PC-3 (cell line): ENCODE results near the gene LIME1. TPM values are rescaled to one million over a fixed set of nuclear protein-coding genes. Genes with fewer than 3 reads are reported as not detected.
A peak's percentile ranks its signal among the peaks of the same experiment; 100 is the strongest.

Experiments used
- ATAC-seq: fragments of 200-7000 bp; cut with Tn5 transposase; 2 replicates; pipeline ENCODE4 v1.9.1; 2020; ENCODE audit warnings: mild to moderate bottlenecking, moderate library complexity
- BruUV-seq: library from RNA; stranded (reverse); fragments of 400-500 nt; replicated peaks from 2 replicates; lab custom pipeline; 2021; lab: Mats Ljungman, UMichigan
- CTCF ChIA-PET: fragments of 300-600 bp; sonication (Branson Sonifier 250); formaldehyde crosslinking; loops from one replicate; lab custom pipeline; 2022; ENCODE audit warnings: antibody characterized with exemption; lab: Charles Lee
- POLR2A ChIA-PET: fragments of 300-600 bp; sonication (Branson Sonifier 250); formaldehyde crosslinking; loops from one replicate; lab custom pipeline; 2022; ENCODE audit warnings: antibody characterized with exemption; ENCODE audit not compliant: unreplicated experiment; lab: Charles Lee
- DNase-seq: peaks from one replicate; pipeline ENCODE4 v3.0.0-alpha.2; 2015
- H2AFZ ChIP-seq: fragments of 300-600 bp; sonication (generic); 2 replicates; pipeline ENCODE4 v1.6.0; 2016; ENCODE audit warnings: antibody characterized with exemption, low read length
- H3F3A ChIP-seq: fragments of 300-600 bp; sonication (generic); one replicate; pipeline ENCODE4 v1.6.0; 2017; ENCODE audit warnings: antibody characterized with exemption, low read length, control low read depth, mild to moderate bottlenecking; ENCODE audit not compliant: unreplicated experiment
- H3K27ac ChIP-seq: fragments of 300-600 bp; sonication (generic); 2 replicates; pipeline ENCODE4 v1.5.1; 2016; ENCODE audit warnings: mild to moderate bottlenecking, low read length
- H3K27me3 ChIP-seq: fragments of 300-600 bp; sonication (generic); 2 replicates; pipeline ENCODE4 v1.6.1; 2016; ENCODE audit warnings: low read length, mixed read lengths
- H3K36me3 ChIP-seq: fragments of 300-600 bp; sonication (generic); 2 replicates; pipeline ENCODE4 v1.6.1; 2016; ENCODE audit warnings: low read depth, mixed run types, low read length, mixed read lengths
- H3K4me1 ChIP-seq: fragments of 300-600 bp; sonication (generic); 2 replicates; pipeline ENCODE4 v1.5.1; 2016; ENCODE audit warnings: low read length; ENCODE audit not compliant: insufficient read depth
- H3K4me2 ChIP-seq: fragments of 300-600 bp; sonication (generic); 2 replicates; pipeline ENCODE4 v1.6.0; 2016; ENCODE audit warnings: low read length
- H3K4me3 ChIP-seq: fragments of 300-600 bp; sonication (generic); 2 replicates; pipeline ENCODE4 v1.5.1; 2016; ENCODE audit warnings: mild to moderate bottlenecking, low read length, mixed read lengths
- H3K79me2 ChIP-seq: fragments of 300-600 bp; sonication (generic); 2 replicates; pipeline ENCODE4 v1.6.1; 2017; ENCODE audit warnings: low read length, mixed read lengths
- H3K9ac ChIP-seq: fragments of 300-600 bp; sonication (generic); 2 replicates; pipeline ENCODE4 v1.6.0; 2016; ENCODE audit warnings: mild to moderate bottlenecking, low read length
- H3K9me2 ChIP-seq: fragments of 300-600 bp; sonication (generic); replicated peaks from 2 replicates; pipeline ENCODE4 v1.6.1; 2016; ENCODE audit warnings: mixed run types, low read length, mixed read lengths
- H3K9me3 ChIP-seq: fragments of 300-600 bp; sonication (generic); 2 replicates; pipeline ENCODE4 v1.6.1; 2016; ENCODE audit warnings: low read length, mixed read lengths
- H4K20me1 ChIP-seq: fragments of 300-600 bp; sonication (generic); 2 replicates; pipeline ENCODE4 v1.6.1; 2016; ENCODE audit warnings: low read length, mixed read lengths
- CTCF ChIP-seq: fragments of 300-600 bp; sonication (generic); conservative IDR thresholded peaks from 2 replicates; pipeline ENCODE4 v1.5.1; 2017; ENCODE audit warnings: antibody characterized with exemption, low read depth, mild to moderate bottlenecking, low read length
- EZH2 ChIP-seq: fragments of 300-600 bp; sonication (generic); IDR thresholded peaks from one replicate; pipeline ENCODE4 v1.6.1; 2017; ENCODE audit warnings: antibody characterized with exemption, mild to moderate bottlenecking, low read length; ENCODE audit not compliant: unreplicated experiment
- EZH2phosphoT487 ChIP-seq: fragments of 300-600 bp; sonication (generic); IDR thresholded peaks from 2 replicates; pipeline ENCODE4 v1.6.1; 2018; ENCODE audit warnings: mild to moderate bottlenecking, antibody characterized with exemption, low read length, borderline replicate concordance
- intact Hi-C: fragments of 100-400 bp; cut with micrococcal nuclease; formaldehyde crosslinking; loops from 2 replicates; pipeline ENCODE4 v1.9.0; 2023
- total RNA-seq: library from RNA; depleted of rRNA; stranded (reverse); fragments of >200 nt; gene quantifications from 2 replicates; pipeline ENCODE4 v1.2.3, GENCODE V29; 2014

Gene LIME1
- total RNA-seq, 1 experiment from 2014 or later: 17.3 TPM

DNA sequence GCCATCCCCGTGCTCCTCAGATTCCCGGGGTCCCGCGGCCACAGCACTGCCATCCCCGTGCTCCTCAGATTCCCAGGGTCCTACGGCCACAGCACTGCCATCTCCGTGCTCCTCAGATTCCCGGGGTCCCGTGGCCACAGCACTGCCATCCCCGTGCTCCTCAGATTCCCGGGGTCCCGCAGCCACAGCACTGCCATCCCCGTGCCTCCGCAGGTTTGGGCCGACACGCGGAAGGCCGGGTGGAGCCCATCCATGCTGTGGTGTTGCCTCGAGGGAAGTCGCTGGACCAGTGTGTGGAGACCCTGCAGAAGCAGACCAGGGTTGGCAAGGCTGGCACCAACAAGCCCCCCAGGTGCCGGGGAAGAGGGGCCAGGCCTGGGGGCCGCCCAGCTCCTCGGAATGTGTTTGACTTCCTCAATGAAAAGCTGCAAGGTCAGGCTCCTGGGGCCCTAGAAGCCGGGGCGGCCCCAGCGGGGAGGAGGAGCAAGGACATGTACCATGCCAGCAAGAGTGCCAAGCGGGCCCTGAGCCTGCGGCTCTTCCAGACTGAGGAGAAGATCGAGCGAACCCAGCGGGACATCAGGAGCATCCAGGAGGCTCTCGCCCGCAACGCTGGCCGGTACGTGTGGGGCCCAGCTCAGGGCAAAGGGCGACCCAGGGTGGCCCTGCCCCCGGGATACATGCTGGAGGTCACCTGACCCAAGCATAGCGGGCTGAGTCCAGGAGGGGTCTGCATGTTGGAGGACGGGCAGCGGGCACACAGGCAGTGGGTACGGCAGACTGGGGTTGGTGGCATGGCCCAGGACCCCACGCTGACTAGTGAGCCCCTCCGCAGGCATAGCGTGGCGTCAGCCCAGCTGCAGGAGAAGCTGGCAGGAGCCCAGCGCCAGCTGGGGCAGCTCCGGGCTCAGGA is 1.3 kb upstream of the LIME1 start:
- H3K27ac ChIP-seq: no peak overlapping the region
- H4K20me1 ChIP-seq: no peaks in the 10 kb centered on the region
- no peak overlapping the region for H2AFZ ChIP-seq
- intact Hi-C loops: no loop called here
- no peak overlapping the region for H3K4me2 ChIP-seq
- peaks cover 7% of the 10 kb centered on the region; the same call in 1 of the 2 replicates for H3K79me2 ChIP-seq
- CTCF ChIA-PET: interaction anchor here (0.7 kb wide), 1 partner anchor 31 kb away, joined by 3 read pairs; no protein-coding TSS in a partner anchor
- DNase-seq (no peak), ATAC-seq (no peak)
- no peak overlapping the region for H3K4me3 ChIP-seq
- POLR2A ChIA-PET: no interaction called here
- no peaks in the 10 kb centered on the region for H3K4me1 ChIP-seq
- TF ChIP-seq EZH2 (no peak), EZH2phosphoT487 (no peak), CTCF (no peak)
- H3K27me3 ChIP-seq: no peaks in the 10 kb centered on the region
- H3K9me3 ChIP-seq: no peaks in the 10 kb centered on the region
- H3K36me3 ChIP-seq: no peaks in the 10 kb centered on the region; the same call in 1 of the 2 replicates
- H3F3A ChIP-seq: no peaks in the 10 kb centered on the region
- no peaks in the 10 kb centered on the region for H3K9me2 ChIP-seq
- no peak overlapping the region for H3K9ac ChIP-seq
- TSS peak; percentile 34 for BruUV-seq

DNA sequence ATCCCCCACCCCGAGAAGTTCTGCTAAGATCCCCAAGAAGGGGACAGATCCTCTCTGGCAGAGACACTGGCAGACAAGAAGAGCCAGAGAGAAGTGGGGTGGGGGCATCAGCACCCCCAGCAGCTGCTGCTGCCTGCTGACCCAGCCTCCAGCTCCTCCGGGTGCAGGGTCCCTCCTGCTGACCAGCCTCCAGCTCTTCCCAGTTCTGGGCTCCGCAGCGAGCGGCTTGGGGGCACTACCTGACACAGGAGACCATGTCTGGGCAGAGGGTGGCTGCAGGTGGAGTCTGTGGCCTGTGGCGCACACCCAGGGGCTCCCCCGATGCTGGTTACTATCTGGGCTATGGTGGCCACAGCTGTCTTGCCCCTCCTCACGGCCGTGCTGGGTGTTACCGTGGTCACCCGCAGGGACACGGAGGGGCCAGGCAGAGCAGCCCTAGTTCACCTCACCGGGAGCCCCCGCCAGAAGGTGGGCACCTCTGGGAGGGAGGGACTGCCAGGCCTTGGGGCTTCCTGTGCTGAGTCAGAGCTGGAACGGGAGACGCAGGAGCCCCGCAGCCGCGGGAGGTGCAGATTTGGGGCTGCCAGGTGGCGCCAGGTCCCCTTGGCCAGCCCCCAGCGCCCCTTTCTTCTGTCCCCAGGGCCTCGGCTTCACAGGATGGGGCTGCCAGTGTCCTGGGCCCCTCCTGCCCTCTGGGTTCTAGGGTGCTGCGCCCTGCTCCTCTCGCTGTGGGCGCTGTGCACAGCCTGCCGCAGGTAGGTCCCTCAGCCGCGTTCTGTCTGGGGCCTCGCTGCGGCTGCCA is 630 bp downstream of the LIME1 start:
- Histone ChIP-seq H3K4me3 (no peak overlapping the region), H4K20me1 (no peaks in the 10 kb centered on the region), H3K27ac (no peak overlapping the region), H3F3A (no peaks in the 10 kb centered on the region), H3K9me3 (no peaks in the 10 kb centered on the region), H3K9me2 (no peaks in the 10 kb centered on the region), H3K27me3 (no peaks in the 10 kb centered on the region), H3K36me3 (peaks cover 4% of the 10 kb centered on the region), H3K79me2 (peaks cover 18% of the 10 kb centered on the region), H3K4me2 (no peak overlapping the region), H2AFZ (no peak overlapping the region), H3K9ac (no peak overlapping the region), H3K4me1 (peaks cover 12% of the 10 kb centered on the region)
- ATAC-seq (no peak), DNase-seq (no peak)
- ChIA-PET CTCF (no interaction called here), POLR2A (interaction anchor here (0.6 kb wide), 1 partner anchor 29 kb away, joined by 5 read pairs; the partner anchor contains the start of genes ARFRP1 and ZGPAT)
- no TSS peak for BruUV-seq
- intact Hi-C loops: no loop called here
- TF ChIP-seq EZH2phosphoT487: no peak
- TF ChIP-seq EZH2: no peak

DNA sequence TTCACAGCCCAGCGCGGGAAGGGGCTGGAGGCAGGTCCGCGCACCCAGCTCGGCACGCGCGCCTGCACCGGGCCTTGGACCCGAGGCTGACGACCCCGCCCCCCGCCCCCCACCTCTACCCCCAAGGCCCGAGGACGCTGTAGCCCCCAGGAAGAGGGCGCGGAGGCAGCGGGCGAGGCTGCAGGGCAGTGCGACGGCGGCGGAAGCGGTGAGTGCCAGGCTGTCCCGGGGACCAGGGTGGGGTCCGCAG is 1.2 kb downstream of the LIME1 start:
- Histone ChIP-seq H3K4me3 (no peak overlapping the region), H3K9me3 (no peaks in the 10 kb centered on the region), H3K4me2 (no peak overlapping the region), H3K9me2 (no peaks in the 10 kb centered on the region), H2AFZ (no peak overlapping the region), H3K27ac (no peak overlapping the region), H3K79me2 (peaks cover 18% of the 10 kb centered on the region), H3K4me1 (peaks cover 12% of the 10 kb centered on the region), H3K27me3 (no peaks in the 10 kb centered on the region), H3F3A (no peaks in the 10 kb centered on the region), H4K20me1 (no peaks in the 10 kb centered on the region), H3K9ac (no peak overlapping the region), H3K36me3 (peaks cover 9% of the 10 kb centered on the region)
- ChIA-PET POLR2A (interaction anchor here (0.6 kb wide), 1 partner anchor 39 kb away, joined by 4 read pairs; no protein-coding TSS in a partner anchor), CTCF (no interaction called here)
- TF ChIP-seq CTCF: no peak
- TF ChIP-seq EZH2: no peak
- no peak for TF ChIP-seq EZH2phosphoT487
- intact Hi-C loops: no loop called here
- DNase-seq: no peak
- BruUV-seq: no TSS peak
- no peak for ATAC-seq
